GM11168 (cell line): ENCODE results near the gene SNX22.
"Not testable (repeated sequence)": the region's sequence is repeated elsewhere in the genome, so short reads cannot be mapped to it uniquely, and the experiment has no call there.

Experiments
- in situ Hi-C: fragments of 300-500 bp; cut with MboI; formaldehyde crosslinking; loops from one replicate; pipeline ENCODE4 v1.12.0; 2022; ENCODE audit warnings: low sequenced_read_pairs; ENCODE audit not compliant: unreplicated experiment

The SNX22 gene

DNA sequence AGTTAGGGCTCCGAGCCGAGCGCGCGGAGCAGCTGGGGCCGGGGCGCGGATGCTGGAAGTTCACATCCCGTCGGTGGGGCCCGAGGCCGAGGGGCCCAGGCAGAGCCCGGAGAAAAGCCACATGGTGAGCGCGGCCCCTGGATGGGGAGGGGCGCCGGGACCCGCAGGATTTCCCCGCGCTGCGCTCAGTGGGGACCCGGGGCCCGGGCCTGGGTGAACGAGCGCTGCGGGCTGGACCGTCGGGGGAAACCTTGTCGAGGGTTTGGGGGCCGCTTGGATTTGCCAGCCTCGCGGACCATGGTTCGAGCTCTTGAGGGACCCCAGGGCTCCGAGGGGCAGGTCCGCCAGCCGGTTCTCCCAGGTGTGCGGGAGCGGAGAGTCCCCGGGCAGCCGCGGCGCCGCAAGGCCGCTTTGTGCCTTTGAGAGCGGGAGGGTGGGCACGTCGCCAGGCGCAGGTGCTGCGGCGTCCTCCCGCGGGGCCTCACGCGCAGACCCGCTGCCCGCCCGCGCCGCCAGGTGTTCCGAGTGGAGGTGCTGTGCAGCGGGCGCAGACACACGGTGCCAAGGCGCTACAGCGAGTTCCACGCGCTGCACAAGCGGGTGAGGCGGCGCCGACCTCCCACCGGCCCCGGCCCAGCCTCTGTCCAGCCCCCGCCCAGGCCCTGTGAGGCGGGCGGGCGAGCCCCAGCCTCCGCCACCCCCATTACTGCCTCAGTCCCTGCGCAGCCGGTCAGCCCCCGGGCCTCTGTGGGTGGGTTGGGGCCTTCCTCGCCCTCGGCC is at the start of gene SNX22:
Gene SNX22 (plus strand): TSS at position 5 of the 780 bp plus-strand sequence. CDS start 45 bp downstream, at position 50.
- in situ Hi-C loops, result no loop called here

DNA sequence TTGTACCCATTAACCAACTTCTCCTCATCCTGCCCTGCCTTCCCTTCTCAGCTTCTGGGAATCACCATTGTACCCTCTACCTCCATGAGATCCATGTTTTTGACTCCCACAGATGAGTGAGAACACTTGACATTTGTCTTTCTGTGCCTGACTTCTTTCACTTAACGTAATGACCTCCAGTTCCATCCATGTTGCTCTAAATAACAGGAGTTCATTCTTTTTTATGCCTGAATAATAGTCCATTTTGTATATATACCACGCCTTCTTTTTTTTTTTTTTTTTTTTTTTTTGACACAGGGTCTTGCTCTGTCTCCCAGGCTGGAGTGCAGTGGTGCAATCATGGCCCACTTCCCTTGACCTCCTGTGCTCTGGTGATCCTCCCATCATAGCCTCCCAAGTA is 49.0 kb upstream of the SNX22 start:
- in situ Hi-C loops, result no loop called here

DNA sequence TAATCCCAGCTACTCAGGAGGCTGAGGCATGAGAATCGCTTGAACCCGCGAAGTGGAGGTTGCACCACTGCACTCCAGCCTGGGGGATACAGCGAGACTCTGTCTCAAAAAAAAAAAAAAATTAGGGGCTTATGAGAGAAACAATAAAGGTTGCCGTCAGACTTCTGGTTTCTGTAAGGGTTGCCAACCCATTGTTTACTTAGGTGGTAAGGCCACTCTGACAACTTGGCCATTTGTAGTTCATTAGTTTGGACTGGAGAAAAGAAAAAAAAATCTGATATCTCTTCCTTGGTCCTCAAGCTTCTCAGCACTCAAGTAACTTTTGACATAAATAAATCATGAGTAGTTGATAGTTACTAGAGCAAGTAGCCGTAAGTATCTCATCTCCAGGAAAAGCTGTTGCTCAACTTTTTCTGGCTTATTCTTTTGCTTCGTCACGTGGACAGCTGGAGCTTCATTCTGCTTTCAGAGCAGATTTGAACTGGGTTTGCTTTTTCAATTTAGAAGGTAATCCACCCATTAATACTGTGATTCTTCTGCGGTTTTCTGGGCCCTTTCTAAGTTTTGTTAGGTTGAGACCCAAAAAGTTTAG is 46.3 kb upstream of the SNX22 start:
- in situ Hi-C loops, result no loop called here

- in situ Hi-C loops, result no loop called here
Observed at GRCh38 chr15:64107337-64107736, 44.2 kb upstream of the SNX22 start.

GRCh38 chr15:64110108-64110701 is 41.3 kb upstream of the SNX22 start:
- in situ Hi-C loops, result loop anchor here (5.0 kb wide), 1 partner anchor 47 kb away; no protein-coding TSS in a partner anchor

DNA sequence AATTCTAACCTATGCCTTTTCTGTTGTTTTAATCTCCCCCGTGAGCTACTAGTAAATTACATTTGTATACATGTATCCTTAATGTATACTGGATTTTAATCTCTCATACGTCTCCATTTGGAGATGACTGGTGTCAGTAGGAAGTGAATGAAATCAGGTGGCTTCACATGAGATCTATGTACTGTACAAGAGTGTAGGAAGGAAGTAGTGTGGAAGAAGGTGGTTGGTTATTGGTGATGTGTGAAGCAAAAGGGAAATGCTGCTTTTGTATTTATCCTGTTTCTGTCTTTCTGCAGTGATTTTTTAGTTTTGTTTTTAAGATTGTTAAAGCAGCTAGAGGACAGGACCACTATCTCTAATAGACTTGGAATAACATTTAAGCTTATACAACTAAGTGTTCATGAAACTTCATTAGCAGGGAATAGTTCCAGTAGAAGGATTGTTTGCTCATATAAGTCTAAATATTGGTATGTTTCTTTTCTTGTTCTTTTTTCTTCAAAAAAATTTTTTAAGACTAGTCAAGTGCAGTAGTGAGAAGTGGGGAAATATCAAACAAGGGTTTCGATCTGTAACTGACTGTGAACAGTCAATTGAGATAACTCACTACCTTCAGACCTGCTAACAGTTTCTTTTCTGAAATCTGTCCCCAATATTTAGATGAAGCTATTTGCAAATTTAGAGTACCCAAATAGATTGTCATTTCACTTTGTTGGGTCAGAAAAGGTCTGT is 40.4 kb upstream of the SNX22 start:
- in situ Hi-C loops, result loop anchor here (5.0 kb wide), 1 partner anchor 46 kb away; no protein-coding TSS in a partner anchor

GRCh38 chr15:64111679-64112050 is 39.9 kb upstream of the SNX22 start:
- in situ Hi-C loops, result loop anchor here (5.0 kb wide), 1 partner anchor 46 kb away; no protein-coding TSS in a partner anchor

GRCh38 chr15:64112073-64112772 is 39.3 kb upstream of the SNX22 start:
- in situ Hi-C loops, result loop anchor here (5.0 kb wide), 1 partner anchor 45 kb away; no protein-coding TSS in a partner anchor

GRCh38 chr15:64112904-64113303 is 38.6 kb upstream of the SNX22 start:
- in situ Hi-C loops, result loop anchor here (5.0 kb wide), 1 partner anchor 44 kb away; no protein-coding TSS in a partner anchor

GRCh38 chr15:64117759-64118487 is 33.6 kb upstream of the SNX22 start:
- in situ Hi-C loops, result no loop called here

GRCh38 chr15:64120322-64120721 is 31.2 kb upstream of the SNX22 start:
- in situ Hi-C loops, result not testable (repeated sequence)

DNA sequence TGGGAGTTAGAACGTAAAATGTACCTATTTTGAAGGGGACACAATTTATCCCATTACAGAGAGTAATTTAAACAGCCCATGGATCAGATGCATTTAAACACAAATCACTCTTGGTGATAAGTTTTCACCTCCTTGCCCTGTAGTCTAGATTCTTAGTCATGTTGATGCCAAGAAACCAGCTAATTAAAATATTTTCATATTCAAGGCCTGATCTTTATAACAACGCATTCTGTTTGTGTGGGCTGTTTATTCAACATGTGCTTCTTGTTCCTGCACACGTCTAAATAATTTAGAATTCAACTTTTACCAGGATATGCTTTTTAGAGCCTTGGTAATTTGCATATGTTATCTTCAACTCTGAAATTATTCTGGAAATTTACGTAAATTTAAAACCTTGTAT is 29.9 kb upstream of the SNX22 start:
- in situ Hi-C loops, result no loop called here

- in situ Hi-C loops, result no loop called here
Observed at GRCh38 chr15:64122444-64122843, 29.1 kb upstream of the SNX22 start.

DNA sequence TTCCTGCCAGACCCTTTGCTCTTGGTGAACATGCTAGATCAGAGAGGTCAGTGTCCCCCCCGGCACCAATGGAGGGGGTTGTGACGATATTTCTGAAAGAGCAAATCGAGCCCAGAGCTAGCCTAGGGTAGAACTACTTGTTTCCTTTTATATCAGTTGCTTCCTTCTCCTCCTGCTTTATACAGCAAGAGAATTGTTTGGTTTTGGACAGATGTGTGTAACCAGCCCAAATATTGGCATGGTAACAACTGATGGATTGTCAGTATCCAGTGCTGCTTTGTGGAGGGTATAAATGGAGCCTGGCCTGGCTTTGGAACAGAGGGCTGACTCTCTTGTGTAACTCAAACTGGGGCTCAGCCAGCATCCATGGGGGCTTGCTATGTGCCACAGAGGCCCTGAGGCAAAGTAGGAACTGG is 28.6 kb upstream of the SNX22 start:
- in situ Hi-C loops, result no loop called here

DNA sequence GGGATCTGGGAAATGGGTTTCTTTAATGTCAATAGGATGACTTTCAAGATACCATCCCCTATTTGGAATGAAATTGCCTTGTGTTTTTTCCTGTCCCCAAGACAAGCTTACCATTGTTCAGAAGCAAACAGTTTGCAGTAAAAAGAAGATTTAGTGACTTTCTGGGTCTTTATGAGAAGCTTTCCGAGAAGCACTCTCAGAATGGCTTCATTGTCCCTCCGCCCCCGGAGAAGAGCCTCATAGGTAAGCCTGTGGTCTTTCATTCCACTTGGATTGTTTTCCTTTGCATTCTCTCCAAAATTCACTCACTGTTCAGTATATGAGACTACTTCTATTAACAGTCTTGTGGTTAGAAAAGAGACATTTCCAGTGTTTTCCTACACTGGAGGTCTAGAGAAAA is 25.6 kb upstream of the SNX22 start:
- in situ Hi-C loops, result no loop called here

GRCh38 chr15:64127521-64128270 is 23.8 kb upstream of the SNX22 start:
- in situ Hi-C loops, result no loop called here

DNA sequence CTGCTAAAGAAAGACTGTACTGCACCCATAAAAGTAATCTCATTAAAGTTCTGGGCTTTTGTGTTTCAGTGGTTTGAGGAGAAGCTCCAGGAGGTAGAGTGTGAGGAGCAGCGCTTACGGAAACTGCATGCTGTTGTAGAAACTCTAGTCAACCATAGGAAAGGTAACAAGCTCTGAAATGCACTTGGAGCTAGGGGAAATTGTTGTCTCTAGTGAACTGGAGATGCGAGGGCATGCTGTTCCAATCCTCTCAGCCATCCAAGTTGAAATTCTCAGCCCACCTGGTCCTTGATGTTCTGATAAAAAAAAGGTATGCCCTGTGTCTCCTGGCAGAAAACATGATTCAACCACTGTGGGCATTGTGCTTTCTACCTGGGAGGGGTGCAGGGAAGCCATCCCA is 21.4 kb upstream of the SNX22 start:
- in situ Hi-C loops, result no loop called here

- in situ Hi-C loops, result no loop called here
Observed at GRCh38 chr15:64131547-64131946, 20.0 kb upstream of the SNX22 start.

- in situ Hi-C loops, result no loop called here
Observed at GRCh38 chr15:64132217-64132616, 19.3 kb upstream of the SNX22 start.
